Spleen (tissue), 11 donors: ENCODE results near the gene SLC7A8. TPM values are rescaled to one million over a fixed set of nuclear protein-coding genes. Genes with fewer than 3 reads are reported as not detected.
A peak's percentile ranks its signal among the peaks of the same experiment; 100 is the strongest.

Experiments used
- DNase-seq: peaks from one replicate; pipeline ENCODE4 v3.0.0-alpha.2; 2020
- H3K27ac ChIP-seq, 8 donors: fragments of 200-600 bp; sonication (generic) in 7 of 8; 1 replicate in 4 of 8; 2 replicates in 4 of 8; pipeline versions ENCODE4 v1.5.0 to v1.8.0; 2016 to 2021; ENCODE audit warnings: inconsistent platforms in 4 of 8, mild to moderate bottlenecking in 4 of 8, moderate library complexity in 1 of 8
- H3K27me3 ChIP-seq, 7 donors: fragments of 200-600 bp; sonication (generic) in 6 of 7; replicated peaks in 1 of 7; 1 replicate in 4 of 7; 2 replicates in 3 of 7; pipeline versions ENCODE4 v1.5.0 to v1.8.0; 2016 to 2021; ENCODE audit warnings: inconsistent platforms in 3 of 7, mild to moderate bottlenecking in 1 of 7
- H3K36me3 ChIP-seq, 6 donors: fragments of 200-600 bp; sonication (generic) in 5 of 6; 1 replicate in 4 of 6; 2 replicates in 2 of 6; pipeline versions ENCODE4 v1.5.0 to v1.8.0; 2016 to 2021; ENCODE audit warnings: inconsistent platforms in 2 of 6
- H3K4me1 ChIP-seq, 6 donors: fragments of 200-600 bp; sonication (generic) in 5 of 6; 1 replicate in 3 of 6; 2 replicates in 3 of 6; pipeline versions ENCODE4 v1.5.0 to v1.8.0; 2016 to 2021; ENCODE audit warnings: inconsistent platforms in 3 of 6
- H3K4me3 ChIP-seq, 8 donors: fragments of 200-600 bp; sonication (generic) in 7 of 8; 1 replicate in 4 of 8; 2 replicates in 4 of 8; pipeline versions ENCODE4 v1.5.0 to v1.8.0; 2016 to 2021; ENCODE audit warnings: inconsistent platforms in 4 of 8, mild to moderate bottlenecking in 4 of 8, moderate library complexity in 2 of 8
- H3K9me3 ChIP-seq, 8 donors: fragments of 200-600 bp; sonication (generic) in 7 of 8; 1 replicate in 4 of 8; 2 replicates in 4 of 8; pipeline versions ENCODE4 v1.5.0 to v1.8.0; 2016 to 2021; ENCODE audit warnings: inconsistent platforms in 4 of 8
- POLR2A ChIP-seq, 3 donors: fragments of 450-650 bp; IDR thresholded peaks; one replicate each; pipeline ENCODE4 v1.5.1; 2017; ENCODE audit warnings: antibody characterized with exemption in 3 of 3, mild to moderate bottlenecking in 1 of 3
- POLR2AphosphoS5 ChIP-seq, 3 donors: sonication (generic); formaldehyde crosslinking; IDR thresholded peaks; one replicate each; pipeline ENCODE4 v1.5.1; 2017; ENCODE audit warnings: antibody characterized with exemption in 3 of 3
- WGBS, 5 donors: extraction: QIAGEN DNeasy Blood & Tissue Kit in 3 of 5; methylation state at CpG; one replicate each; pipeline versions ENCODE4 v1.1.5 to v1.1.7; 2013 to 2018; 5-methylcytosine and 5-hydroxymethylcytosine counted together
- intact Hi-C: fragments of 100-400 bp; cut with DNase I; formaldehyde crosslinking; loops from one replicate; pipeline ENCODE4 v1.15.0; 2023; ENCODE audit warnings: low total_unique reads
- polyA plus RNA-seq, 3 donors: library from polyadenylated mRNA; stranded (reverse); fragments of 200-250 nt; gene quantifications; one replicate each; pipeline ENCODE4 v1.2.1, GENCODE V29; 2013
- total RNA-seq, 7 donors: library from RNA; depleted of rRNA in 3 of 7; stranded (reverse); fragments of >200 nt in 3 of 7; fragmentation: NEBNext Ultra II Directional in 4 of 7; extraction: Animal tissue kit (Norgen Biotek cat#: 25700) in 4 of 7; gene quantifications; one replicate each; pipeline versions ENCODE4 v1.1.0 to v1.2.1, GENCODE V29; 2016 to 2021
- TF ChIP-seq, protein P1 (sequence below), 11 experiments: fragments of 200-600 bp in 7 of 11; fragments of 450-650 bp in 4 of 11; sonication (generic) in 4 of 11; IDR thresholded peaks in 8 of 11; conservative IDR thresholded peaks in 3 of 11; 1 replicate in 7 of 11; 2 replicates in 4 of 11; pipeline versions ENCODE4 v1.4.0 to v1.8.0; 2016 to 2021; ENCODE audit warnings: antibody characterized with exemption in 11 of 11, inconsistent platforms in 4 of 11, mild to moderate bottlenecking in 1 of 11
- donor health status: healthy with polysubstance abuse.
- donor health status: DM: no; HTN: no; CAD: no; lungs with moderate emphysema.
- donor health status: DM: no; HTN: no; CAD: no.
- donor health status: Bipolar disorder and iron deficiency.
- donor health status: healthy.
- donor health status: DM: no; HTN: no; CAD: no.
- donor health status: DM: yes; HTN: yes; CAD: no.

Gene SLC7A8
- total and polyA plus RNA-seq, 10 donors, result 3.5 to 106 (median 36.7) TPM

GRCh38 chr14:23127861-23128260 lies 55.6 kb downstream of the SLC7A8 start:
- 82 to 89% (median 83%) methylated on average over 3 of the region's 3 CpGs for WGBS, 5 donors
- no peak for DNase-seq

GRCh38 chr14:23126548-23127278 lies 56.7 kb downstream of the SLC7A8 start:
- intact Hi-C loops, result loop anchor here (10.0 kb wide), 1 partner anchor 168 kb away; no protein-coding TSS in a partner anchor
- 85 to 92% (median 87%) methylated on average over 6 to 8 of the region's 8 CpGs for WGBS, 5 donors
- H3K4me1 ChIP-seq, result peaks cover 3 to 59% (median 20%) of the 10 kb centered on the region in 6 donors
- H3K4me3 ChIP-seq, result no peak overlapping the region
- no peak for TF ChIP-seq POLR2A (IDR thresholded peaks at IDR 0.05)
- DNase-seq, result no peak
- H3K36me3 ChIP-seq, result peaks cover 0 to 39% (median 2%) of the 10 kb centered on the region in 6 donors
- H3K27me3 ChIP-seq, result no peaks in the 10 kb centered on the region
- no peaks in the 10 kb centered on the region for H3K9me3 ChIP-seq
- peak overlapping the region in 1 of 8 donors; percentile 23 for H3K27ac ChIP-seq

More at GRCh38 chr14:23127861-23128260, 55.6 kb downstream of the SLC7A8 start:
- peaks cover 0 to 53% (median 16%) of the 10 kb centered on the region in 6 donors for H3K4me1 ChIP-seq
- H3K36me3 ChIP-seq, result peaks cover 0 to 40% (median 2%) of the 10 kb centered on the region in 6 donors
- H3K4me3 ChIP-seq, result no peak overlapping the region
- H3K27ac ChIP-seq, result no peak overlapping the region
- H3K27me3 ChIP-seq, result no peaks in the 10 kb centered on the region
- H3K9me3 ChIP-seq, result no peaks in the 10 kb centered on the region
- intact Hi-C loops, result loop anchor here (10.0 kb wide), 1 partner anchor 167 kb away; no protein-coding TSS in a partner anchor
- TF ChIP-seq POLR2AphosphoS5 (IDR thresholded peaks at IDR 0.05), result no peak
- TF ChIP-seq, protein P1, sequence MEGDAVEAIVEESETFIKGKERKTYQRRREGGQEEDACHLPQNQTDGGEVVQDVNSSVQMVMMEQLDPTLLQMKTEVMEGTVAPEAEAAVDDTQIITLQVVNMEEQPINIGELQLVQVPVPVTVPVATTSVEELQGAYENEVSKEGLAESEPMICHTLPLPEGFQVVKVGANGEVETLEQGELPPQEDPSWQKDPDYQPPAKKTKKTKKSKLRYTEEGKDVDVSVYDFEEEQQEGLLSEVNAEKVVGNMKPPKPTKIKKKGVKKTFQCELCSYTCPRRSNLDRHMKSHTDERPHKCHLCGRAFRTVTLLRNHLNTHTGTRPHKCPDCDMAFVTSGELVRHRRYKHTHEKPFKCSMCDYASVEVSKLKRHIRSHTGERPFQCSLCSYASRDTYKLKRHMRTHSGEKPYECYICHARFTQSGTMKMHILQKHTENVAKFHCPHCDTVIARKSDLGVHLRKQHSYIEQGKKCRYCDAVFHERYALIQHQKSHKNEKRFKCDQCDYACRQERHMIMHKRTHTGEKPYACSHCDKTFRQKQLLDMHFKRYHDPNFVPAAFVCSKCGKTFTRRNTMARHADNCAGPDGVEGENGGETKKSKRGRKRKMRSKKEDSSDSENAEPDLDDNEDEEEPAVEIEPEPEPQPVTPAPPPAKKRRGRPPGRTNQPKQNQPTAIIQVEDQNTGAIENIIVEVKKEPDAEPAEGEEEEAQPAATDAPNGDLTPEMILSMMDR (IDR thresholded peaks at IDR 0.05 in 8 of 11, conservative IDR thresholded peaks at IDR 0.05 in 3 of 11), result no peak
- TF ChIP-seq POLR2A (IDR thresholded peaks at IDR 0.05), result no peak

DNA sequence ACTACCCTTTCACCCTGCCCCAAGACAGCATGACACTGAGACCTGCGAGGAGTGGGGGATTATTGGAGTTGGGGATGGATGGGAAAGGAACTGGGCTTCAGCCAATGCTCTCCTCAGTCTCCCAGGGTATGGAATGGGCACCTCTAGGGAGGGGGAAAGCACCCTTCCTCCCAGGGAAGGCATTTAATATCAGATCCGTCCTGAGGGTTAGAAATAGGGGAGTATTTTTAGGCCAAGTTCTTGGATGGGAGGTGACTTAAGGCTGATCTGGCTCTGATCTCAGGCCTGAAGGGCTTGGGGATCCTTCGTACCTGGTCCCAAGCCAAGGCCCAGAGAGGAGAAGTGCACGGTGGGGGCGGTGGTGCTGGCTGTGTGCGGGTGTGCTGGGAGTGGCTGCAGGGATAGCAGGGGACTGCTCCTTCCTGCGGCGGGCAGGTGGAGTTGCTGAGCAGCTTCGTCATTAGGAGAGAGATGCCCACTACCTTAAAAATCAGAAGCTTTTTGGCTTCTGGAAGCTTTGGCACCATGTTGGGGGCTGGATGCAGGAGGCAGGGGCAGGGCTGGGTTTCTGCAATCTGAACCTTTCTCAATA lies 57.4 kb downstream of the SLC7A8 start:
- DNase-seq, result no peak
- TF ChIP-seq POLR2A (IDR thresholded peaks at IDR 0.05), result no peak

GRCh38 chr14:23125011-23125410 lies 58.4 kb downstream of the SLC7A8 start:
- H3K4me1 ChIP-seq, result peaks cover 16 to 59% (median 30%) of the 10 kb centered on the region in 6 donors
- no peaks in the 10 kb centered on the region for H3K9me3 ChIP-seq
- no peak overlapping the region for H3K27ac ChIP-seq
- WGBS, 5 donors, result 56 to 79% (median 72%) methylated on average over 3 of the region's 3 CpGs
- H3K27me3 ChIP-seq, result no peaks in the 10 kb centered on the region
- H3K36me3 ChIP-seq, result peaks cover 0 to 34% (median 2%) of the 10 kb centered on the region in 6 donors
- no peak for DNase-seq
- TF ChIP-seq POLR2A (IDR thresholded peaks at IDR 0.05) (no peak), POLR2AphosphoS5 (IDR thresholded peaks at IDR 0.05) (no peak)
- TF ChIP-seq, protein P1 (IDR thresholded peaks at IDR 0.05 in 8 of 11, conservative IDR thresholded peaks at IDR 0.05 in 3 of 11), result no peak
- intact Hi-C loops, result loop anchor here (10.0 kb wide), 1 partner anchor 170 kb away; no protein-coding TSS in a partner anchor
- H3K4me3 ChIP-seq, result no peak overlapping the region

More for the DNA sequence above, 57.4 kb downstream of the SLC7A8 start:
- no peak overlapping the region for H3K27ac ChIP-seq
- no peak overlapping the region for H3K4me3 ChIP-seq
- H3K4me1 ChIP-seq, result peaks cover 10 to 59% (median 25%) of the 10 kb centered on the region in 6 donors
- peaks cover 0 to 34% (median 2%) of the 10 kb centered on the region in 6 donors for H3K36me3 ChIP-seq
- intact Hi-C loops, result loop anchor here (10.0 kb wide), 1 partner anchor 169 kb away; no protein-coding TSS in a partner anchor
- WGBS, 5 donors, result 83 to 95% (median 85%) methylated on average over 9 of the region's 9 CpGs
- no peaks in the 10 kb centered on the region for H3K27me3 ChIP-seq
- no peaks in the 10 kb centered on the region for H3K9me3 ChIP-seq
